Astrocyte (in vitro differentiated cells and primary cell): Measurements from ENCODE around the gene EDARADD.

Experiments
- EZH2 ChIP-seq: IDR thresholded peaks from 2 replicates; pipeline ENCODE4 v1.6.1; 2012; ENCODE audit warnings: mild to moderate bottlenecking, low read length, inconsistent platforms; ENCODE audit not compliant: insufficient read depth
- TF ChIP-seq, protein P1 (sequence below): IDR thresholded peaks from 2 replicates; pipeline ENCODE4 v1.5.1; 2011; ENCODE audit warnings: low read depth, mild to moderate bottlenecking, inconsistent platforms, low read length, moderate library complexity; ENCODE audit not compliant: insufficient read depth

DNA sequence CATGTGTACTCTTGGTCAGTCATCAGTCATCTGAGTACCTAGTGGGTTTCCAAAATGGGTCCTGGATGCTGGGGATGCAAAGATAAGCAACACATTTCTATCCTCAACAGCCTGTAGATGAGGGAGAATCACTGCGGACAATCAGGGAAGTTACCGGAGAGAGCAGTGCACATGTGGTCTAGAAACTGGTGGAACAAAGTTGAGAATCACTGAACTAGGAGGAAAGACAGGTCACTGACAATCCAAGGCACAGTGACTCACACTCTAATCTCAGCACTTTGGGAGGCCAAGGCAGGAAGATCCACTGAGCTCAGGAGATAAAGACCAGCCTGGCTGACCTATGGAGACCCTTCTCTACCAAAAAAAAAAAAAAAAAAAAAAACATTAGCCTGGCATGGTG is 98.3 kb downstream of the EDARADD start:
- no peak for TF ChIP-seq EZH2
- TF ChIP-seq, protein P1, sequence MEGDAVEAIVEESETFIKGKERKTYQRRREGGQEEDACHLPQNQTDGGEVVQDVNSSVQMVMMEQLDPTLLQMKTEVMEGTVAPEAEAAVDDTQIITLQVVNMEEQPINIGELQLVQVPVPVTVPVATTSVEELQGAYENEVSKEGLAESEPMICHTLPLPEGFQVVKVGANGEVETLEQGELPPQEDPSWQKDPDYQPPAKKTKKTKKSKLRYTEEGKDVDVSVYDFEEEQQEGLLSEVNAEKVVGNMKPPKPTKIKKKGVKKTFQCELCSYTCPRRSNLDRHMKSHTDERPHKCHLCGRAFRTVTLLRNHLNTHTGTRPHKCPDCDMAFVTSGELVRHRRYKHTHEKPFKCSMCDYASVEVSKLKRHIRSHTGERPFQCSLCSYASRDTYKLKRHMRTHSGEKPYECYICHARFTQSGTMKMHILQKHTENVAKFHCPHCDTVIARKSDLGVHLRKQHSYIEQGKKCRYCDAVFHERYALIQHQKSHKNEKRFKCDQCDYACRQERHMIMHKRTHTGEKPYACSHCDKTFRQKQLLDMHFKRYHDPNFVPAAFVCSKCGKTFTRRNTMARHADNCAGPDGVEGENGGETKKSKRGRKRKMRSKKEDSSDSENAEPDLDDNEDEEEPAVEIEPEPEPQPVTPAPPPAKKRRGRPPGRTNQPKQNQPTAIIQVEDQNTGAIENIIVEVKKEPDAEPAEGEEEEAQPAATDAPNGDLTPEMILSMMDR = no peak
